Measurements from ENCODE around the gene WRNIP1. TPM values are rescaled to one million over a fixed set of nuclear protein-coding genes. Genes with fewer than 3 reads are reported as not detected.
A peak's percentile ranks its signal among the peaks of the same experiment; 100 is the strongest.

The WRNIP1 gene
- total RNA-seq, result 62.4 and 95.3 TPM in 2 replicates

- DNase-seq (ENCODE audit: low read depth, low spot score), result peak; percentile 96
Measured at GRCh38 chr6:2765166-2765895, at the start of gene WRNIP1. Gene WRNIP1 (plus strand): TSS chr6:2765393. CDS start chr6:2765623, 230 bp downstream.

GRCh38 chr6:2715737-2716136 is 49.5 kb upstream of the WRNIP1 start:
- DNase-seq (ENCODE audit: low read depth, low spot score), result no peak

GRCh38 chr6:2716936-2717700 is 48.1 kb upstream of the WRNIP1 start:
- DNase-seq (ENCODE audit: low read depth, low spot score), result no peak

GRCh38 chr6:2718334-2719092 is 46.7 kb upstream of the WRNIP1 start:
- DNase-seq (ENCODE audit: low read depth, low spot score), result no peak

- no peak for DNase-seq (ENCODE audit: low read depth, low spot score)
Measured at GRCh38 chr6:2719093-2719455, 46.1 kb upstream of the WRNIP1 start.

GRCh38 chr6:2721219-2721618 is 44.0 kb upstream of the WRNIP1 start:
- DNase-seq (ENCODE audit: low read depth, low spot score), result no peak

- DNase-seq (ENCODE audit: low read depth, low spot score), result no peak
Measured at GRCh38 chr6:2725364-2725988, 39.7 kb upstream of the WRNIP1 start.

GRCh38 chr6:2725999-2726567 is 39.1 kb upstream of the WRNIP1 start:
- peak; percentile 52 for DNase-seq (ENCODE audit: low read depth, low spot score)

- DNase-seq (ENCODE audit: low read depth, low spot score), result no peak
Measured at GRCh38 chr6:2729921-2730320, 35.3 kb upstream of the WRNIP1 start.

- DNase-seq (ENCODE audit: low read depth, low spot score), result no peak
Measured at GRCh38 chr6:2730353-2731107, 34.7 kb upstream of the WRNIP1 start.

- DNase-seq (ENCODE audit: low read depth, low spot score), result no peak
Measured at GRCh38 chr6:2731281-2731909, 33.8 kb upstream of the WRNIP1 start.

GRCh38 chr6:2732503-2733089 is 32.6 kb upstream of the WRNIP1 start:
- DNase-seq (ENCODE audit: low read depth, low spot score), result no peak

GRCh38 chr6:2733324-2733723 is 31.9 kb upstream of the WRNIP1 start:
- DNase-seq (ENCODE audit: low read depth, low spot score), result no peak

- no peak for DNase-seq (ENCODE audit: low read depth, low spot score)
Measured at GRCh38 chr6:2733736-2734480, 31.3 kb upstream of the WRNIP1 start.

- no peak for DNase-seq (ENCODE audit: low read depth, low spot score)
Measured at GRCh38 chr6:2734488-2735166, 30.6 kb upstream of the WRNIP1 start.

GRCh38 chr6:2737885-2738284 is 27.3 kb upstream of the WRNIP1 start:
- DNase-seq (ENCODE audit: low read depth, low spot score), result no peak

- no peak for DNase-seq (ENCODE audit: low read depth, low spot score)
Measured at GRCh38 chr6:2738373-2738979, 26.7 kb upstream of the WRNIP1 start.

- no peak for DNase-seq (ENCODE audit: low read depth, low spot score)
Measured at GRCh38 chr6:2739335-2739734, 25.9 kb upstream of the WRNIP1 start.
